HepG2 (cell line): Measurements from ENCODE around the gene NCBP3. TPM values are rescaled to one million over a fixed set of nuclear protein-coding genes. Genes with fewer than 3 reads are reported as not detected.

Experiments
- ATAC-seq: fragments of 200-7000 bp; cut with Tn5 transposase; 3 replicates; pipeline ENCODE4 v1.9.1; 2020; ENCODE audit warnings: mild to moderate bottlenecking, moderate library complexity
- BruUV-seq: library from RNA; stranded (reverse); fragments of 400-500 nt; replicated peaks from 2 replicates; lab custom pipeline; 2021; lab: Mats Ljungman, UMichigan
- CTCF ChIA-PET: fragments of 300-600 bp; formaldehyde crosslinking; extraction: SDS; loops from one replicate; lab custom pipeline; 2021; ENCODE audit warnings: low total read pairs, inconsistent platforms, low intra/inter-chr PET ratio; lab: Yijun Ruan, JAX
- POLR2A ChIA-PET: fragments of 350-600 bp; sonication (Branson Sonifier 250); formaldehyde crosslinking; loops from one replicate; lab custom pipeline; 2020; ENCODE audit warnings: antibody characterized with exemption, inconsistent platforms; lab: Yijun Ruan, JAX
- DNase-seq: peaks from one replicate; pipeline ENCODE4 v3.0.0-alpha.2; 2015; ENCODE audit warnings: low spot score
- FAIRE-seq: peaks from 3 replicates; lab custom pipeline; 2011; peaks lifted over from hg19 to GRCh38; lab: Jason Lieb, UNC
- H2AFZ ChIP-seq: one replicate; pipeline ENCODE4 v1.6.1; 2011; ENCODE audit warnings: low read length, inconsistent platforms
- H3K27ac ChIP-seq: fragments of 300-600 bp; 3 replicates; pipeline ENCODE4 v1.8.0; 2011; ENCODE audit warnings: mixed run types, mild to moderate bottlenecking, mixed read lengths, low read length, inconsistent platforms; ENCODE audit not compliant: insufficient read depth; ENCODE audit errors: extremely low read length
- H3K27me3 ChIP-seq, 2 experiments: fragments of 200-600 bp in 1 of 2; 2 replicates in 1 of 2; 3 replicates in 1 of 2; pipeline versions ENCODE4 v1.6.0 to v1.8.0; 2011; ENCODE audit warnings: low read length in 2 of 2, mild to moderate bottlenecking in 2 of 2, moderate library complexity in 2 of 2, inconsistent platforms in 1 of 2; ENCODE audit not compliant: insufficient read depth in 2 of 2, control insufficient read depth in 1 of 2
- H3K36me3 ChIP-seq, 2 experiments: fragments of 200-600 bp in 1 of 2; replicated peaks in 1 of 2; 2 replicates in 1 of 2; 3 replicates in 1 of 2; pipeline versions ENCODE4 v1.5.1 to v1.8.0; 2011; ENCODE audit warnings: low read length in 2 of 2, inconsistent platforms in 1 of 2; ENCODE audit not compliant: insufficient read depth in 2 of 2, control insufficient read depth in 1 of 2
- H3K4me1 ChIP-seq: 2 replicates; pipeline ENCODE4 v1.5.1; 2012; ENCODE audit warnings: low read length, inconsistent platforms; ENCODE audit not compliant: insufficient read depth
- H3K4me2 ChIP-seq: 2 replicates; pipeline ENCODE4 v1.6.0; 2011; ENCODE audit warnings: low read depth, low read length, inconsistent platforms
- H3K4me3 ChIP-seq, 3 experiments: fragments of 200-600 bp in 1 of 3; sonication (generic), shearing (Covaris generic) in 1 of 3; replicated peaks in 1 of 3; 2 replicates each; pipeline ENCODE4 v1.5.1; 2011 to 2016; ENCODE audit warnings: low read length in 3 of 3, inconsistent platforms in 2 of 3, low read depth in 2 of 3, mild to moderate bottlenecking in 2 of 3, control low read depth in 1 of 3, mixed read lengths in 1 of 3; ENCODE audit not compliant: insufficient read depth in 1 of 3
- H3K79me2 ChIP-seq: one replicate; pipeline ENCODE4 v1.6.1; 2011; ENCODE audit warnings: low read length, inconsistent platforms; ENCODE audit not compliant: insufficient read depth
- H3K9ac ChIP-seq: 2 replicates; pipeline ENCODE4 v1.6.0; 2011; ENCODE audit warnings: mild to moderate bottlenecking, low read depth, low read length, inconsistent platforms; ENCODE audit not compliant: insufficient read depth
- H3K9me3 ChIP-seq: 2 replicates; pipeline ENCODE4 v1.5.1; 2012; ENCODE audit warnings: mild to moderate bottlenecking, low read length
- H4K20me1 ChIP-seq: 2 replicates; pipeline ENCODE4 v1.6.0; 2011; ENCODE audit warnings: inconsistent platforms, mild to moderate bottlenecking, low read length, moderate library complexity; ENCODE audit not compliant: insufficient read depth
- CHCHD3 ChIP-seq: sonication (generic); formaldehyde crosslinking; IDR thresholded peaks from 2 replicates; pipeline ENCODE4 v1.8.0; 2022; ENCODE audit warnings: mild to moderate bottlenecking, missing genetic modification reagents, moderate library complexity
- MAZ ChIP-seq, 2 experiments: sonication (generic) in 1 of 2; formaldehyde crosslinking in 1 of 2; IDR thresholded peaks; 2 replicates each; pipeline versions ENCODE4 v1.5.0 to v1.6.1; 2012 to 2020; ENCODE audit warnings: low read depth in 2 of 2, mild to moderate bottlenecking in 2 of 2, borderline replicate concordance in 1 of 2, improper control_type of control experiment in 1 of 2, low read length in 1 of 2, missing genetic modification reagents in 1 of 2, moderate library complexity in 1 of 2
- NFKB2 ChIP-seq: sonication (generic); formaldehyde crosslinking; IDR thresholded peaks from 2 replicates; pipeline ENCODE4 v1.4.0; 2020; ENCODE audit warnings: missing genetic modification reagents, borderline replicate concordance
- WGBS: methylation state at CpG from one replicate; pipeline ENCODE4 v1.1.6; 2017; ENCODE audit warnings: low lambda C conversion rate; 5-methylcytosine and 5-hydroxymethylcytosine counted together
- in situ Hi-C: cut with HindIII; loops from 2 replicates; pipeline ENCODE4 v1.10.0; 2017; ENCODE audit warnings: low pct_unique_long_range_greater_than_20kb; ENCODE audit not compliant: extremely low pct_ligation_motif_present
- intact Hi-C: fragments of 100-400 bp; cut with micrococcal nuclease; formaldehyde crosslinking; loops from one replicate; pipeline ENCODE4 v1.10.0; 2022; ENCODE audit not compliant: unreplicated experiment
- polyA plus RNA-seq, 8 experiments: library from polyadenylated mRNA; depleted of rRNA in 3 of 8; stranded (reverse) in 7 of 8; unstranded in 1 of 8; fragments of >200 nt; fragmentation: Illumina TruSeq in 4 of 8; extraction: Trizol in 4 of 8; gene quantifications; 2 replicates each; pipeline versions ENCODE4 v1.2.1 to v1.2.3, GENCODE V29; 2011 to 2016; ENCODE audit warnings: low read depth in 4 of 8, missing spikeins in 1 of 8, mixed read lengths in 1 of 8; ENCODE audit not compliant: insufficient read depth in 1 of 8
- total RNA-seq, 5 experiments: library from RNA; depleted of rRNA; stranded (reverse); fragments of >200 nt; fragmentation: Illumina TruSeq; extraction: Trizol; gene quantifications; 2 replicates each; pipeline ENCODE4 v1.2.3, GENCODE V29; 2016; ENCODE audit warnings: low read depth in 1 of 5
- TF ChIP-seq, protein P1 (sequence below): sonication (generic); formaldehyde crosslinking; conservative IDR thresholded peaks from 2 replicates; pipeline ENCODE4 v1.8.1; 2023; ENCODE audit warnings: missing genetic modification reagents
- TF ChIP-seq, protein P2 (sequence below), 2 experiments: IDR thresholded peaks; 2 replicates each; pipeline ENCODE4 v1.6.1; 2011 to 2012; ENCODE audit warnings: low read length in 2 of 2, borderline replicate concordance in 1 of 2, low read depth in 1 of 2, mild to moderate bottlenecking in 1 of 2, moderate library complexity in 1 of 2
- TF ChIP-seq, protein P3 (sequence below): sonication (generic); formaldehyde crosslinking; IDR thresholded peaks from 2 replicates; pipeline ENCODE4 v1.4.0; 2020; ENCODE audit warnings: missing genetic modification reagents

The NCBP3 gene
- total and polyA plus RNA-seq, 2 of the 13 experiments (the other 11 are each of a cell fraction or from before 2014, with no cell fraction given), result 19.5 to 24.8 TPM

DNA sequence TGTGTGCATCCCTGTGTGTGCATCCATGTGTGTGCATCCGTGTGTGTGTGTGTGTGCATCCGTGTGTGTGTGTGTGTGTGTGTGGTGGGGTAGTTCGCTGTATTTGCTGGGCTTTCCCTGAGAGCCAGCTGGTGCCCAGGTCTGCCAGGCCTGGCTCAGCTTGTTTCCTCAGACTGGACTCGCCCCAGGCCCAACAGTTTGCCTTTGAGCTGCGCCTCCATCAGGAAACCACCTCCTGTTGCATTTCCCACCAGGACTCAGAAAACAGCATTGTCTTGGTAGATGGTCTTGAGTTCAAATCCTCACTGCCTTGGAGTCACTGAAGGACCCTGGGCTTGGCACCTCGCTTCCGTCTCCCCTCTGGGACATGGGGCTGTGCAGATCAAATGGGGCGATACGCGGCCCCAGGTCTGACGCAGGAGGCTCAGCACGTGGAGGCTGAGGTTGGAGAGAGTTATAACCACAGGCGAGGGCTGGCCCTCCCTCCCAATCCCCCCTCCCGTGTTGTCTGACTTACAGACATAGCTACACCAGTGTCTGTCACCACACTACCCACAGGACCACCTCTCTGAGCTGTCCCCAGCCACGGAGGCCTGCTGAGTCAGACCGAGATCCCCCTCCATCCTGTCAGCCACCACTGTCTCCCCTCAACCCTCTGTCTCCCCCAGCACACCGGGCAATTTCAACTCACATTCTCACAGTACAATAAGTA is 49.8 kb downstream of the NCBP3 start:
- TF ChIP-seq, protein P1, sequence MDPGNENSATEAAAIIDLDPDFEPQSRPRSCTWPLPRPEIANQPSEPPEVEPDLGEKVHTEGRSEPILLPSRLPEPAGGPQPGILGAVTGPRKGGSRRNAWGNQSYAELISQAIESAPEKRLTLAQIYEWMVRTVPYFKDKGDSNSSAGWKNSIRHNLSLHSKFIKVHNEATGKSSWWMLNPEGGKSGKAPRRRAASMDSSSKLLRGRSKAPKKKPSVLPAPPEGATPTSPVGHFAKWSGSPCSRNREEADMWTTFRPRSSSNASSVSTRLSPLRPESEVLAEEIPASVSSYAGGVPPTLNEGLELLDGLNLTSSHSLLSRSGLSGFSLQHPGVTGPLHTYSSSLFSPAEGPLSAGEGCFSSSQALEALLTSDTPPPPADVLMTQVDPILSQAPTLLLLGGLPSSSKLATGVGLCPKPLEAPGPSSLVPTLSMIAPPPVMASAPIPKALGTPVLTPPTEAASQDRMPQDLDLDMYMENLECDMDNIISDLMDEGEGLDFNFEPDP (CRISPR knock-in tag), result 0 out of 2 replicates have a peak, but pooled peaks have one; percentile 19
- TF ChIP-seq CHCHD3 (CRISPR knock-in tag), result 0 out of 2 replicates have a peak, but pooled peaks have one; percentile 3
- no peak for TF ChIP-seq NFKB2
- TF ChIP-seq, all 625 proteins: peak for 2
- Histone ChIP-seq H3K9me3 (no peaks in the 10 kb centered on the region), H3K36me3 (no peaks in the 10 kb centered on the region), H4K20me1 (no peaks in the 10 kb centered on the region), H3K79me2 (no peaks in the 10 kb centered on the region), H3K4me3 (no peak overlapping the region), H3K4me2 (no peak overlapping the region), H3K9ac (no peak overlapping the region), H3K27ac (peak overlapping the region; percentile 92), H2AFZ (no peak overlapping the region), H3K27me3 (no peaks in the 10 kb centered on the region), H3K4me1 (peaks cover 71% of the 10 kb centered on the region)
- ATAC-seq (no peak), FAIRE-seq (no peak), DNase-seq (no peak)
- intact Hi-C loops, result no loop called here
- ChIA-PET POLR2A (interaction anchor here (0.7 to 4.1 kb wide), 7 partner anchors 9 to 73 kb away, joined by 3 to 39 read pairs (median 5); partner anchors contain the start of genes HASPIN and NCBP3), CTCF (no interaction called here)
- in situ Hi-C loops, result no loop called here
- 94% methylated on average over 12 of the region's 17 CpGs for WGBS
- BruUV-seq, result no TSS peak

DNA sequence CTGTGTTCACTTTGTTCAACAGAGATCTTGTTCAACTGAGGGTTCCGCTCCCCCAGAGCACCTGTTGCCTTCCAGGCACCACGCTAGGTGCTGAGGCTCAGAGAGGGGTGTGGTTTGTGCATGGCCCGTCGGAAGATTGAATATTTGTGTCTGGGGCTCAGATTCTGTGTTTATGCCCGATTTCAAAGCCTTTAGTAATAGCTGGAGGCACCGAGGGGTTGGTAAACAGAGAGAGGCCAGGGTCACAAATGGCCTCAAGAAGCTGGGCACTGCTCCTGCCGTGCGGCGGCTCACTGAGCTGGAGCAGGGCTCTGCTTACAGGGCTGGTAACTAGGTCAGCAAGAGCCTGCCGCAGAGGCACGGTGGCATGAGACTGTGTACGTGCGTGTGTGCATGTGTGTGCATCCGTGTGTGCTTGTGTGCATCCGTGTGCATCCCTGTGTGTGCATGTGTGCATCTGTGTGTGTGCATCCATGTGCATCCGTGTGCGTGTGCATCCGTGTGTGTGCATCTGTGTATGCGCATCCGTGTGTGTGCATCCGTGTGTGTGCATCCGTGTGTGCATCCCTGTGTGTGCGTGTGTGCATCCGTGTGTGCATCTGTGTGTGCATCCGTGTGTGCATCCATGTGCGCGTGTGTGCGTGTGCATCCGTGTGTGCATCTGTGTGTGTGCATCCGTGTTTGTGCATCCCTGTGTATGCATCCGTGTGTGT is 50.5 kb downstream of the NCBP3 start:
- Histone ChIP-seq H3K27me3 (no peaks in the 10 kb centered on the region), H3K36me3 (no peaks in the 10 kb centered on the region), H3K9ac (peak overlapping the region; percentile 75), H4K20me1 (no peaks in the 10 kb centered on the region), H3K27ac (peak overlapping the region; percentile 92), H3K4me2 (peak overlapping the region; percentile 79), H3K4me3 (peak overlapping the region in 2 of 3 experiments; percentile 33 to 57; a peak in 5 of 6 replicates), H3K79me2 (no peaks in the 10 kb centered on the region), H2AFZ (no peak overlapping the region), H3K9me3 (no peaks in the 10 kb centered on the region), H3K4me1 (peaks cover 64% of the 10 kb centered on the region)
- DNase-seq (peak; percentile 78), ATAC-seq (peak; percentile 76), FAIRE-seq (peak; percentile 36)
- WGBS, result 57% methylated on average over 23 of the region's 31 CpGs
- in situ Hi-C loops, result no loop called here
- BruUV-seq, result no TSS peak
- ChIA-PET CTCF (no interaction called here), POLR2A (interaction anchor here (0.6 to 4.1 kb wide), 13 partner anchors 10 to 128 kb away, joined by 3 to 39 read pairs (median 4); partner anchors contain the start of genes EMC6, HASPIN, NCBP3 and TAX1BP3)
- intact Hi-C loops, result no loop called here
- TF ChIP-seq, protein P2, sequence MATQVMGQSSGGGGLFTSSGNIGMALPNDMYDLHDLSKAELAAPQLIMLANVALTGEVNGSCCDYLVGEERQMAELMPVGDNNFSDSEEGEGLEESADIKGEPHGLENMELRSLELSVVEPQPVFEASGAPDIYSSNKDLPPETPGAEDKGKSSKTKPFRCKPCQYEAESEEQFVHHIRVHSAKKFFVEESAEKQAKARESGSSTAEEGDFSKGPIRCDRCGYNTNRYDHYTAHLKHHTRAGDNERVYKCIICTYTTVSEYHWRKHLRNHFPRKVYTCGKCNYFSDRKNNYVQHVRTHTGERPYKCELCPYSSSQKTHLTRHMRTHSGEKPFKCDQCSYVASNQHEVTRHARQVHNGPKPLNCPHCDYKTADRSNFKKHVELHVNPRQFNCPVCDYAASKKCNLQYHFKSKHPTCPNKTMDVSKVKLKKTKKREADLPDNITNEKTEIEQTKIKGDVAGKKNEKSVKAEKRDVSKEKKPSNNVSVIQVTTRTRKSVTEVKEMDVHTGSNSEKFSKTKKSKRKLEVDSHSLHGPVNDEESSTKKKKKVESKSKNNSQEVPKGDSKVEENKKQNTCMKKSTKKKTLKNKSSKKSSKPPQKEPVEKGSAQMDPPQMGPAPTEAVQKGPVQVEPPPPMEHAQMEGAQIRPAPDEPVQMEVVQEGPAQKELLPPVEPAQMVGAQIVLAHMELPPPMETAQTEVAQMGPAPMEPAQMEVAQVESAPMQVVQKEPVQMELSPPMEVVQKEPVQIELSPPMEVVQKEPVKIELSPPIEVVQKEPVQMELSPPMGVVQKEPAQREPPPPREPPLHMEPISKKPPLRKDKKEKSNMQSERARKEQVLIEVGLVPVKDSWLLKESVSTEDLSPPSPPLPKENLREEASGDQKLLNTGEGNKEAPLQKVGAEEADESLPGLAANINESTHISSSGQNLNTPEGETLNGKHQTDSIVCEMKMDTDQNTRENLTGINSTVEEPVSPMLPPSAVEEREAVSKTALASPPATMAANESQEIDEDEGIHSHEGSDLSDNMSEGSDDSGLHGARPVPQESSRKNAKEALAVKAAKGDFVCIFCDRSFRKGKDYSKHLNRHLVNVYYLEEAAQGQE (IDR thresholded peaks at IDR 0.05; ENCODE audit: borderline replicate concordance in 1 of 2, low read depth in 1 of 2, low read length in 2 of 2), result no peak; a peak in 2 of 4 replicates
- TF ChIP-seq MAZ (IDR thresholded peaks at IDR 0.05; ENCODE audit: borderline replicate concordance, low read depth, low read length) (no peak), MAZ (CRISPR knock-in tag; IDR thresholded peaks at IDR 0.05; ENCODE audit: low read depth) (no peak)
- TF ChIP-seq, protein P3, sequence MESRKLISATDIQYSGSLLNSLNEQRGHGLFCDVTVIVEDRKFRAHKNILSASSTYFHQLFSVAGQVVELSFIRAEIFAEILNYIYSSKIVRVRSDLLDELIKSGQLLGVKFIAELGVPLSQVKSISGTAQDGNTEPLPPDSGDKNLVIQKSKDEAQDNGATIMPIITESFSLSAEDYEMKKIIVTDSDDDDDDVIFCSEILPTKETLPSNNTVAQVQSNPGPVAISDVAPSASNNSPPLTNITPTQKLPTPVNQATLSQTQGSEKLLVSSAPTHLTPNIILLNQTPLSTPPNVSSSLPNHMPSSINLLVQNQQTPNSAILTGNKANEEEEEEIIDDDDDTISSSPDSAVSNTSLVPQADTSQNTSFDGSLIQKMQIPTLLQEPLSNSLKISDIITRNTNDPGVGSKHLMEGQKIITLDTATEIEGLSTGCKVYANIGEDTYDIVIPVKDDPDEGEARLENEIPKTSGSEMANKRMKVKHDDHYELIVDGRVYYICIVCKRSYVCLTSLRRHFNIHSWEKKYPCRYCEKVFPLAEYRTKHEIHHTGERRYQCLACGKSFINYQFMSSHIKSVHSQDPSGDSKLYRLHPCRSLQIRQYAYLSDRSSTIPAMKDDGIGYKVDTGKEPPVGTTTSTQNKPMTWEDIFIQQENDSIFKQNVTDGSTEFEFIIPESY (CRISPR knock-in tag), result peak; percentile 22; the same call in 1 of the 2 replicates
